Epidermal melanocyte (primary cell): ENCODE measurements around the gene NPIPA7.
"Not testable (repeated sequence)": the region's sequence is repeated elsewhere in the genome, so short reads cannot be mapped to it uniquely, and the experiment has no call there.

Source experiments
- DNase-seq: peaks from one replicate; pipeline ENCODE4 v3.0.0; 2011; ENCODE audit warnings: low spot score; ENCODE audit not compliant: insufficient read length

The NPIPA7 gene

GRCh38 chr16:16378840-16379239 is at the start of gene NPIPA7:
Gene NPIPA7, plus strand, starts transcription at chr16:16379140. Its CDS starts 105 bp downstream, at chr16:16379245.
- DNase-seq: not testable (repeated sequence)

GRCh38 chr16:16331466-16331865 is 47.5 kb upstream of the NPIPA7 start:
- not testable (repeated sequence) for DNase-seq

- not testable (repeated sequence) for DNase-seq
Measured at GRCh38 chr16:16357556-16357955, 21.4 kb upstream of the NPIPA7 start.

- not testable (repeated sequence) for DNase-seq
Measured at GRCh38 chr16:16358539-16359240, 20.2 kb upstream of the NPIPA7 start.

- DNase-seq: not testable (repeated sequence)
Measured at GRCh38 chr16:16363595-16363994, 15.3 kb upstream of the NPIPA7 start.

- DNase-seq: not testable (repeated sequence)
Measured at GRCh38 chr16:16364100-16364499, 14.8 kb upstream of the NPIPA7 start.

GRCh38 chr16:16364701-16365100 is 14.2 kb upstream of the NPIPA7 start:
- not testable (repeated sequence) for DNase-seq

- not testable (repeated sequence) for DNase-seq
Measured at GRCh38 chr16:16365319-16365718, 13.6 kb upstream of the NPIPA7 start.

- not testable (repeated sequence) for DNase-seq
Measured at GRCh38 chr16:16365851-16366250, 13.1 kb upstream of the NPIPA7 start.

GRCh38 chr16:16366552-16367284 is 12.2 kb upstream of the NPIPA7 start:
- DNase-seq: not testable (repeated sequence)

GRCh38 chr16:16367285-16367628 is 11.7 kb upstream of the NPIPA7 start:
- DNase-seq: not testable (repeated sequence)

GRCh38 chr16:16369081-16369856 is 9.7 kb upstream of the NPIPA7 start:
- DNase-seq: not testable (repeated sequence)

- not testable (repeated sequence) for DNase-seq
Measured at GRCh38 chr16:16371136-16371735, 7.7 kb upstream of the NPIPA7 start.

GRCh38 chr16:16374192-16374591 is 4.7 kb upstream of the NPIPA7 start:
- not testable (repeated sequence) for DNase-seq

- not testable (repeated sequence) for DNase-seq
Measured at GRCh38 chr16:16399685-16400084, 20.7 kb downstream of the NPIPA7 start.

GRCh38 chr16:16402333-16402732 is 23.4 kb downstream of the NPIPA7 start:
- not testable (repeated sequence) for DNase-seq

GRCh38 chr16:16404283-16404682 is 25.3 kb downstream of the NPIPA7 start:
- DNase-seq: not testable (repeated sequence)

- DNase-seq: not testable (repeated sequence)
Measured at GRCh38 chr16:16405421-16405820, 26.5 kb downstream of the NPIPA7 start.

- not testable (repeated sequence) for DNase-seq
Measured at GRCh38 chr16:16408430-16408829, 29.5 kb downstream of the NPIPA7 start.

- not testable (repeated sequence) for DNase-seq
Measured at GRCh38 chr16:16413773-16414172, 34.8 kb downstream of the NPIPA7 start.

- DNase-seq: not testable (repeated sequence)
Measured at GRCh38 chr16:16417071-16417470, 38.1 kb downstream of the NPIPA7 start.
